Neural progenitor cell (in vitro differentiated cells): Measurements from ENCODE around the gene PRKCE. TPM values are rescaled to one million over a fixed set of nuclear protein-coding genes. Genes with fewer than 3 reads are reported as not detected.

Source experiments
- DNase-seq: peaks from one replicate; pipeline ENCODE4 v3.0.0-alpha.2; 2016; ENCODE audit warnings: low spot score
- H2AFZ ChIP-seq: fragments of 200-600 bp; sonication (generic); replicated peaks from 2 replicates; pipeline ENCODE4 v1.6.1; 2016; ENCODE audit warnings: antibody characterized with exemption
- H3F3A ChIP-seq: fragments of 200-600 bp; sonication (generic); 2 replicates; pipeline ENCODE4 v1.6.1; 2016; ENCODE audit warnings: antibody characterized with exemption, low read depth
- H3K27ac ChIP-seq: fragments of 200-600 bp; sonication (generic); 2 replicates; pipeline ENCODE4 v1.5.1; 2016; ENCODE audit warnings: mild to moderate bottlenecking
- H3K27me3 ChIP-seq: fragments of 200-600 bp; sonication (generic); 2 replicates; pipeline ENCODE4 v1.6.1; 2016; ENCODE audit warnings: mild to moderate bottlenecking, moderate library complexity
- H3K36me3 ChIP-seq: fragments of 200-600 bp; sonication (generic); 2 replicates; pipeline ENCODE4 v1.5.1; 2016
- H3K4me1 ChIP-seq: fragments of 200-600 bp; sonication (generic); 2 replicates; pipeline ENCODE4 v1.6.1; 2016; ENCODE audit warnings: mixed run types
- H3K4me2 ChIP-seq: fragments of 200-600 bp; sonication (generic); 2 replicates; pipeline ENCODE4 v1.6.1; 2016
- H3K4me3 ChIP-seq: fragments of 200-600 bp; sonication (generic); 2 replicates; pipeline ENCODE4 v1.5.1; 2016
- H3K79me2 ChIP-seq: fragments of 200-600 bp; sonication (generic); 2 replicates; pipeline ENCODE4 v1.6.1; 2016; ENCODE audit warnings: low read depth
- H3K9ac ChIP-seq: fragments of 200-600 bp; sonication (generic); 2 replicates; pipeline ENCODE4 v1.6.1; 2016
- H3K9me3 ChIP-seq: fragments of 200-600 bp; sonication (generic); 2 replicates; pipeline ENCODE4 v1.5.1; 2016; ENCODE audit warnings: low read depth
- H4K20me1 ChIP-seq: fragments of 200-600 bp; sonication (generic); 2 replicates; pipeline ENCODE4 v1.6.1; 2016; ENCODE audit warnings: low read depth
- H3K27ac Mint-ChIP-seq: 3 replicates; pipeline ENCODE4 v1.8.0; 2021; ENCODE audit warnings: mixed read lengths
- H3K27me3 Mint-ChIP-seq: 2 replicates; pipeline ENCODE4 v1.8.0; 2022; ENCODE audit warnings: low read depth, mild to moderate bottlenecking, inconsistent platforms, moderate library complexity, mixed read lengths; ENCODE audit not compliant: insufficient read depth
- H3K36me3 Mint-ChIP-seq: 3 replicates; pipeline ENCODE4 v1.8.0; 2021; ENCODE audit warnings: mixed read lengths
- H3K4me1 Mint-ChIP-seq: 3 replicates; pipeline ENCODE4 v1.8.0; 2021; ENCODE audit warnings: mixed read lengths
- H3K4me3 Mint-ChIP-seq: 3 replicates; pipeline ENCODE4 v1.8.0; 2021; ENCODE audit warnings: mild to moderate bottlenecking, moderate library complexity, mixed read lengths
- H3K9me3 Mint-ChIP-seq: 3 replicates; pipeline ENCODE4 v1.8.0; 2020; ENCODE audit warnings: mixed read lengths
- CTCF ChIP-seq: fragments of 200-600 bp; sonication (generic); IDR thresholded peaks from 2 replicates; pipeline ENCODE4 v1.5.1; 2017; ENCODE audit warnings: antibody characterized with exemption, mild to moderate bottlenecking
- EZH2 ChIP-seq: fragments of 200-600 bp; sonication (generic); IDR thresholded peaks from 2 replicates; pipeline ENCODE4 v1.6.1; 2017; ENCODE audit warnings: antibody characterized with exemption, mild to moderate bottlenecking, moderate library complexity
- EZH2phosphoT487 ChIP-seq: fragments of 200-600 bp; sonication (generic); IDR thresholded peaks from 2 replicates; pipeline ENCODE4 v1.6.1; 2017; ENCODE audit warnings: antibody characterized with exemption
- total RNA-seq: library from RNA; depleted of rRNA; stranded (reverse); fragments of >200 nt; gene quantifications from 2 replicates; pipeline ENCODE4 v1.2.3, GENCODE V29; 2015; ENCODE audit warnings: low replicate concordance

The PRKCE gene
- total RNA-seq, 1 donor from 2014 or later: 4.1 TPM

DNA sequence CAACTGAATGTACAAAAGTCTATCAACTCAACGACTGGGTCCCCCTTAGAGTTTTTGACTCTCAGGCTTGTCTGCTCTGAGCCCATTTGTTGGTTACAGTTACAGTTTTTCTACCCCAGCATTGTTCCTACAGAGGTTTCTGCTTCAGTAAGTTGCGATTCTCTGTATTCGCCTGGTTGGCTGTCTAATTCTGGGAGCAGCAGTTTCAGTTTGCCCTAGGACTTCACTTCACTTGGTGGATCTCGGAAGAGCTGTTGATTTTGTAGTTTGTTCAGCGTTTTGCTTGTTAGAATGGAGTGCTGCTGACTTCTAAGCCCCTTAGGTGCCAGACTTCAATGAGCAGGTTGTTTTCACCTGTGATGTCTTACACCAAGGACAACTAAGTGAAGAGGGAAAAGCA, 349.2 kb downstream of the PRKCE start:
- Mint-ChIP-seq H3K36me3 (peaks cover 6% of the 10 kb centered on the region), H3K4me1 (no peaks in the 10 kb centered on the region), H3K27me3 (peaks cover 2% of the 10 kb centered on the region), H3K4me3 (no peak overlapping the region), H3K27ac (no peak overlapping the region), H3K9me3 (peaks cover 3% of the 10 kb centered on the region)
- Histone ChIP-seq H3F3A (no peaks in the 10 kb centered on the region), H2AFZ (peak overlapping the region; percentile 55), H3K79me2 (no peaks in the 10 kb centered on the region), H3K36me3 (no peaks in the 10 kb centered on the region), H3K9ac (no peak overlapping the region), H3K4me2 (no peak overlapping the region), H3K4me3 (no peak overlapping the region), H3K27me3 (no peaks in the 10 kb centered on the region), H3K4me1 (no peaks in the 10 kb centered on the region), H3K9me3 (no peaks in the 10 kb centered on the region), H3K27ac (no peak overlapping the region), H4K20me1 (no peaks in the 10 kb centered on the region)
- TF ChIP-seq EZH2 (no peak), CTCF (no peak), EZH2phosphoT487 (no peak)
- DNase-seq: no peak

DNA sequence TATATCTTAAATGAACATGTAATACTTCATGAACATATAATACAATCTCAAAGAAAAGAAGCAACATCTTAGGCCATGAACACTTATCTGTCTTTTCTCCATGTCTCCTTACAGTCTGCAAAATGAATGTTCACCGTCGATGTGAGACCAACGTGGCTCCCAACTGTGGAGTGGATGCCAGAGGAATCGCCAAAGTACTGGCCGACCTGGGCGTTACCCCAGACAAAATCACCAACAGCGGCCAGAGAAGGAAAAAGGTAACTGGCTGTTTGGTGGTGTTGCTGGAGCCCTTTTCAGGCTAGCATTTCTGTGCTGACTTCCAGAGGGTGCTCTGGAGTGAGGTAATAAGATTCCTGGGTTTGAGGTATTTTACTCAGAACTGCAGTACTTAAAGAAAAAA, 349.8 kb downstream of the PRKCE start:
- H3K4me3 ChIP-seq: no peak overlapping the region
- H3K9me3 Mint-ChIP-seq: no peaks in the 10 kb centered on the region
- no peaks in the 10 kb centered on the region for H3K36me3 ChIP-seq
- peaks cover 2% of the 10 kb centered on the region for H3K27me3 Mint-ChIP-seq
- no peaks in the 10 kb centered on the region for H3K27me3 ChIP-seq
- peak overlapping the region; percentile 54 for H3K4me3 Mint-ChIP-seq
- no peak for DNase-seq
- no peaks in the 10 kb centered on the region for H3K79me2 ChIP-seq
- H3K9ac ChIP-seq: no peak overlapping the region
- no peak overlapping the region for H3K27ac Mint-ChIP-seq
- no peaks in the 10 kb centered on the region for H3K4me1 Mint-ChIP-seq
- H3K9me3 ChIP-seq: no peaks in the 10 kb centered on the region
- H2AFZ ChIP-seq: no peak overlapping the region
- peaks cover 6% of the 10 kb centered on the region for H3K36me3 Mint-ChIP-seq
- H4K20me1 ChIP-seq: no peaks in the 10 kb centered on the region
- H3K4me2 ChIP-seq: no peak overlapping the region
- no peak overlapping the region for H3K27ac ChIP-seq
- no peaks in the 10 kb centered on the region for H3F3A ChIP-seq
- no peak for TF ChIP-seq EZH2
- no peak for TF ChIP-seq EZH2phosphoT487
- no peak for TF ChIP-seq CTCF
- no peaks in the 10 kb centered on the region for H3K4me1 ChIP-seq

- TF ChIP-seq EZH2phosphoT487 (no peak), CTCF (no peak), EZH2 (no peak)
- no peaks in the 10 kb centered on the region for H3K27me3 ChIP-seq
- no peak overlapping the region for H3K27ac Mint-ChIP-seq
- no peaks in the 10 kb centered on the region for H3K4me1 ChIP-seq
- H3K79me2 ChIP-seq: no peaks in the 10 kb centered on the region
- H3K4me3 Mint-ChIP-seq: no peak overlapping the region
- no peaks in the 10 kb centered on the region for H4K20me1 ChIP-seq
- H3K4me1 Mint-ChIP-seq: no peaks in the 10 kb centered on the region
- no peak for DNase-seq
- H3K4me3 ChIP-seq: no peak overlapping the region
- no peak overlapping the region for H3K4me2 ChIP-seq
- no peaks in the 10 kb centered on the region for H3K36me3 ChIP-seq
- H3K9me3 ChIP-seq: no peaks in the 10 kb centered on the region
- H3K9me3 Mint-ChIP-seq: no peaks in the 10 kb centered on the region
- H3K9ac ChIP-seq: no peak overlapping the region
- no peak overlapping the region for H3K27ac ChIP-seq
- H2AFZ ChIP-seq: no peak overlapping the region
- no peaks in the 10 kb centered on the region for H3F3A ChIP-seq
- peaks cover 2% of the 10 kb centered on the region for H3K27me3 Mint-ChIP-seq
- H3K36me3 Mint-ChIP-seq: peaks cover 6% of the 10 kb centered on the region
These were observed 350.4 kb downstream of the PRKCE start for GRCh38 chr2:46001741-46002506.
